Hematopoietic multipotent progenitor cell treated with erythropoietin and hydrocortisone succinate and interleukin-3 and kit ligand, for 6 days (in vitro differentiated cells): Measurements from ENCODE around the gene TMPRSS6.
A peak's percentile ranks its signal among the peaks of the same experiment; 100 is the strongest.

Experiments
- DNase-seq: peaks from one replicate; pipeline ENCODE4 v3.0.0-alpha.2; 2015

Gene TMPRSS6

GRCh38 chr22:37025500-37026070 lies 83.9 kb downstream of the TMPRSS6 start:
- no peak for DNase-seq

- no peak for DNase-seq
Measured at GRCh38 chr22:37024339-37025157, 85.0 kb downstream of the TMPRSS6 start.

GRCh38 chr22:37023743-37024338 lies 85.7 kb downstream of the TMPRSS6 start:
- DNase-seq: no peak

- DNase-seq: peak; percentile 42
Measured at GRCh38 chr22:37022483-37023337, 86.8 kb downstream of the TMPRSS6 start.

- peak; percentile 92 for DNase-seq
Measured at GRCh38 chr22:37021710-37022482, 87.6 kb downstream of the TMPRSS6 start.

- no peak for DNase-seq
Measured at GRCh38 chr22:37021041-37021440, 88.5 kb downstream of the TMPRSS6 start.

- peak; percentile 84 for DNase-seq
Measured at GRCh38 chr22:37020192-37020479, 89.4 kb downstream of the TMPRSS6 start.

GRCh38 chr22:37019309-37020191 lies 90.0 kb downstream of the TMPRSS6 start, which contains the start of the genes MPST and TST:
Gene MPST, plus strand, starts transcription at chr22:37019742. Its CDS starts 95 bp downstream, at chr22:37019837.
Gene TST, minus strand, starts transcription at chr22:37019447. Its CDS starts 715 bp downstream, at chr22:37018732.
- DNase-seq: peak; percentile 84

GRCh38 chr22:37018815-37019308 lies 90.7 kb downstream of the TMPRSS6 start:
- DNase-seq: peak; percentile 44

GRCh38 chr22:37018086-37018814 lies 91.3 kb downstream of the TMPRSS6 start:
- no peak for DNase-seq

GRCh38 chr22:37017356-37017755 lies 92.2 kb downstream of the TMPRSS6 start:
- DNase-seq: no peak

- peak; percentile 68 for DNase-seq
Measured at GRCh38 chr22:37016134-37016910, 93.2 kb downstream of the TMPRSS6 start.

- DNase-seq: no peak
Measured at GRCh38 chr22:37015587-37015878, 94.0 kb downstream of the TMPRSS6 start.
